Erythroblast (primary cell): ENCODE measurements around the gene ITGA2.

ENCODE experiments used
- DNase-seq, 2 experiments: peaks; one replicate each; lab custom pipeline; 2025; lab: John Stamatoyannopoulos, UW
- GATA1 ChIP-seq: IDR thresholded peaks from 2 replicates; pipeline ENCODE4 v1.6.1; 2011; ENCODE audit warnings: low read depth, mild to moderate bottlenecking, control low read depth, low read length, moderate library complexity
- POLR2A ChIP-seq: IDR thresholded peaks from 2 replicates; pipeline ENCODE4 v1.6.1; 2011; ENCODE audit warnings: mild to moderate bottlenecking, low read length

Gene ITGA2

DNA sequence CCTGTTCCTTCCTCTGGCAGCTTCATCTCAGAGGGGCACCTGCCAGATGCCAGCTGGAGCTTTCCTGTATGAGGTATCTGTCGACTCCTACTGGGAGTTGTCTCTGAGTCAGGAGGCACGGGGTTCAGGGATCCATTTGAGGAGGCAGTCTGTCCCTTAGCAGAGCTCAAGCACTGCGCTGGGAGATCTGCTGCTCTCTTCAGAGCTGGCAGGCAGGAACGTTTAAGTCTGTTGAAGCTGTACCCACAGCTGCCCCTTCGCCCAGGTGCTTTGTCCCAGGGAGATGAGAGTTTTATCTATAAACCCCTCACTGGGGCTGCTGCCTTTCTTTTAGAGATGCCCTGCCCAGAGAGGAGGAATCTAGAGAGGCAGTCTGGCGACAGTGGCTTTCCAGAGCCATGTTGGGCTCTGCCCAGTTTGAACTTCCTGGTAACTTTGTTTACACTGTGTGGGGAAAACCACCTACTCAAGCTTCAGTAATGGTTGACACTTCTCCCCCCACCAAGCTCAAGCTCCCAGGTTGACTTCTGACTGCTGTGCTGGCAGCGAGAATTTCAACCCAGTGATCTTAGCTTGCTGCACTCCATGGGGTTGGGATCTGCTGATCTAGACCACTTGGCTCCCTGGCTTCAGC lies 11.8 kb upstream of the ITGA2 start:
- no peak for DNase-seq
- TF ChIP-seq POLR2A (no peak), GATA1 (no peak)

DNA sequence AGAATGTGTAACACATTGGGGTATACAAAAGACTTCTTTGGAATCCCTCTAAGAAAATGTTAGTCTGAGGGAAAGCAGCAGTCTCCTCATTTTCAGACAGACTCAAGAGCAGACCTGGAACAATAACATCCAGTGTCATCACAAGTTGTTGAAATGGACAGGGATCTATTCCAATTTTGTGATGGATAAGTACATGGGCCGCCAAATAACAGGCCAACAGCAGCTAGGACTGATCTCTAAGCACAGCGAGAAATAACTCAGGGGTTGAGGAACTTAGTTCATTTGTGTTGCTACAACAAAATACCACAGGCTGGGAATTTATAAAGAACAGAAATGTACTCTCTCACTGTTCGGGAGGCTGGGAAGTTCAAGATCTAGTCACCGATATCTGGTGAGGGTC lies 7.6 kb upstream of the ITGA2 start:
- no peak for TF ChIP-seq POLR2A
- TF ChIP-seq GATA1: no peak

DNA sequence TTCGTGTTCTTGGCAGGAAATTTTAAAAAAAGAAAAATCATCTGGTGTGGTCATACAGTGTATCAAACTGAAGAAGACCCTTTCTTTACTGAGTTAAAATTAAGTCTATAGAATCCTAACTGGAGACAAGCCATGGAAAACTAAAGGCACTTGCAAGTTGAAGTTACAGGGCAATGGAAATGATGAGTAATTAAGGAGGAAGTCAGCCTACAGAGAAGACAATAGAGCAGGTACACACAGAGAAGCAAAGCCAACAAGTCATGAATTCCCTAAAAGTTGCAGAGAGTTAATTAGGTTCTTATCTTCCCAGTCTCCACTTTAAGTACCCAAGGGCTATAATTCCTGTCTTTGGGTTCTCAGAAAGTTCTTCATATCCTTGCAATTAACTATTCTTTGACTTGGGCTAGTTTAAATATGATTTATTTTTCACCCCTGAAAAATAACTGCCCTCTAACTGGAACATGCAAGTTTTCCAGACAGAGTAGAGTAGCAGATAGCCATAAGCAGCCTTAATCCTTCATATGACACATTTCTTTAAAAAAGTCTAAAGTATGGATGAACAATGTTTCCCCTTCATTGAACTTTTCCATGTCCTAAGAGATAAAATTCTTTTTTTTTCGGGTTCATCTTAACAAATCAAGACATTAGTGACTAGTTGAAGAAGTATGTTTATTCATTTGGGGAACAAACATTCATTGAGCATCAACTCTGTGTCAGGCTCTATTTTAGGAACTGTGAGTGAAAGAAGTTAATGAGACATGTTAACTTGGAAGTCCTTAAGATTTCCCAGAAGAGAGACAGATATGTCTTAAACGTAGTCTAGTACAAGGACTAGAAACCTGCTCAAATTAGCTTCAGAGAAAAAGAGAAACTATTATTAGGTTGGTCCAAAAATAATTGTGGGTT lies 5.2 kb upstream of the ITGA2 start:
- TF ChIP-seq POLR2A (no peak), GATA1 (no peak)
- no peak for DNase-seq

More for the DNA sequence above, 7.6 kb upstream of the ITGA2 start:
- DNase-seq: no peak

DNA sequence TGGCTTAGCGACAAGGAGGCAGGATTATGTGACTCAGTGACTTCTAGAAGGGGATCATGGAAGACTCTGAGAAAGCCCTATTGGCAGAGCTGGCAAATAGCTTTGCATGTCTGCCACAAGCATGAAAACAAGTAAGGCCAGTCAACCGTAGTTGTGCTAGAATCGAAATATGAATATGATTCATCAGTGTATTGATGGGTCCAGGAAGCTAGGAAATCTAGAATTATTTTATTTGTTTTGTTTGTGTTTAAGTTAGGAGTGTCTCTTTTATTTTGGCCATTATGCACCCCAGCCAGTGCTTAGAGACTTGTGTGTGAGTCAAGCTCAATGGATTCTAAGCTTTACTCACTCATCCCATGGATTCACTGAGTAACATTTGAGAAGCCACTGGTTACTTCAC lies 3.8 kb upstream of the ITGA2 start:
- no peak for DNase-seq

DNA sequence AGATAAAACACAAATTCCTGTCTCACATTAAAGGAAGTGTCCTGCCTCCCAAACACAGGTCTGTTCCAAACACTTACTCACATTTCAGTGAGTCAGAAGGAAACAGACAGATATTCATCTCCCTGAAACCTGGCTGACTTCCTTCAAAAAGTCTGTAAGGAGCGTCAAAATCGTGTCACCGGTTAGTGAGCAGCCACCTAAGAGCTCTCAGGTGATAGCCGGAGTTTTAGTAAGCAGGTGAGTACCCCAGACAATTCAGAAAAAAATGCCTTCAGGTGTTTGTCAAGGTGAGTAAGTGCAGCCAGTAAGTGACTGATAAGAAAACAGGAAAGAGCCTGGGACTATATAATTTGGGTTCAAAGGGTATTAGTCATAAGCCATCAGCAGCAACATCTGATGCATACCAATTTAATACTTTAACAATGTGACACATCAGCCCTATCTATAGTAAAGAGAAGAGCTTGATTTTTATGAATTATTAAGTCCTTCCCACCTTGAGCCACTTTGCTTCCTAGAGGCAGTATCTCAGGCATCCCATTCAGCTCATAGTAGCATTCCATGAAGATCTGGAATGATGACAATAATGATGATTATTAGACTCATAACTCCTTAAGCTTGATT lies 1.3 kb upstream of the ITGA2 start:
- no peak for DNase-seq
- TF ChIP-seq POLR2A (no peak), GATA1 (no peak)

More for the DNA sequence above, 3.8 kb upstream of the ITGA2 start:
- no peak for TF ChIP-seq GATA1
- TF ChIP-seq POLR2A: no peak

DNA sequence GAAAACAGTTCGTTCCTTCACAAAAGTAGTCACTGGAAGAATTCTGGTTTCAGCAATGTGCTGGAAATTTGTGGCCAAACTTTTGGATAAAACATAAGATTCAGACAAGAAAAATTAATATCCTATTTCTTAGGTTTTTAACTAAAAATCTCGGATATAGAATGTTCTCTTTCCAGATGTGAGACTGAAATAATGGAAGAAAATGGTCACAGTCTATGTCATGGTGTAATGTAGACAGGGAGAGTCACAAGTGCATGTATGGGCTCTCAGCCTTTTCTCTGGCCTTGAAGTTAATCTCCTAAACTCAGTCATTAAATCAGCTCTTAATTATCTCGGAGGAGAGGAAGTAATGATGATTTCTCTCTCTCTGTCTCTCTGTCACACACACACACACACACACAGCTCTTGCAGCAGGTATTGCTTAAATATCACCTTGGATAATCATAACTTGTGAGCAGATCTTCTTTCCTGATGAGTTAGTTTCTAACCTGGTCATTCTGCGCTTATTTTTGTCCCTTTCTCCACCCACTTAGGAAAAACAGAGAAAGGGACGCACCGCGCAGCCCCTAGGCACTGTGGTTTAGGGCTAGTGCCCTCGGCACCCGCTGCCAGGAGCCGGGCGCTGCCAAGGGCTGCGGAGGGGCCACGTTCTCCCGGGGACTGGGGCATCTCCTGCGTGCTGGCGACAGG lies 672 bp upstream of the ITGA2 start:
- TF ChIP-seq POLR2A (no peak), GATA1 (no peak)
- no peak for DNase-seq

DNA sequence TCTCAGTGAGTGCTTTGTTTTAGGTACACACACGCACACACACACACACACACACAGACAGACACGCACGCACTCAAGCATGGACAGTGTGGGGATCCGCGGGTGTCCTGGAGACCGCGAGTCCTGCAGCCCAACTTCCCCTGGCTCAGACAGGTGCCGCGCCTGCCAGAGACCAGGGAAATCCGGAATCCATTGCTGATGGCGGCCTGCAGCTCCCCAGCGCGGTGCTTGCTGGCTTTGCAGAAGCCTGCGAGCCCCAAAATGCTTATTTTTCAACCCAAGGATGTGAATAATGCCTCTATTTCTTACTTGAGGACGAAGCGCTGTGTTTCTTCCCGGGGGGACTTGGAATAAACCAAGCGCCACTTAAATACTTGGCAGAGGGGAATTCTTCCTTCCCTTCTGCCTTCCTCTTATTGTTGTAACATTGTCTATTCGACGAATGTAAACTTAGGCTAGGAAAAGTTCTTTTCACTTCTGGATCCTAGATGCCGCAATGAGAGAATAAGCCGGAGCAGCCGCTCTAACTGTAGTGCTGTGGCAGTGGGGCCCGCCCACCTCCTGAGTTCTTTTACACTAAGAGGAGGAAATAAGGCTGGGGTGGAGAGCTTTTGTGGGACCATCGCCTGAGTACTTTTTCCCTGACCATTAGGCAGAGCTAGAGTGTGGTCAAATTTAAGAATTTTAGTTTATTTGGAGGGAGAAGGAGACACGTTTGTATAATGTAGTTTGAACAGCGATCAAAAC lies 802 bp downstream of the ITGA2 start:
- DNase-seq: no peak
- TF ChIP-seq POLR2A (no peak), GATA1 (no peak)

DNA sequence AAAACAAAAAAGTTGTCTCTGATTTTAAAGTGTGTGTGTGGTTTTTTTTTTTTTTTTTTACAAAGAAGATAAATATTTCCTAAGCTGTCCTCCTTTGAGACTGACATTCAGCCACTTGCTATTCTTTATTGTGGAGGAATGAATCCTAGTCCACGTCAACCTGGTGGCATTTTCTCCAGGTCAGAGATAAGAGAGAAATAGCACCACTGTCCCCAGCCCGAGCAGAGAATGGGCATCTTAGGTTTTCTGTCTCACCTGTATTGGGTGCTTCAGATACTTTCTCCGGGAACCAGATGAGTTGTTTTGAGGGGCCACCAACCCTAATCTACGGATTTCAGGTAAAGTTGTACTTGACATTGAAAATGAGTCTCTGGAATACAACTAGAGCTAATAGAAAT lies 1.4 kb downstream of the ITGA2 start:
- TF ChIP-seq POLR2A (no peak), GATA1 (no peak)
- DNase-seq: no peak

DNA sequence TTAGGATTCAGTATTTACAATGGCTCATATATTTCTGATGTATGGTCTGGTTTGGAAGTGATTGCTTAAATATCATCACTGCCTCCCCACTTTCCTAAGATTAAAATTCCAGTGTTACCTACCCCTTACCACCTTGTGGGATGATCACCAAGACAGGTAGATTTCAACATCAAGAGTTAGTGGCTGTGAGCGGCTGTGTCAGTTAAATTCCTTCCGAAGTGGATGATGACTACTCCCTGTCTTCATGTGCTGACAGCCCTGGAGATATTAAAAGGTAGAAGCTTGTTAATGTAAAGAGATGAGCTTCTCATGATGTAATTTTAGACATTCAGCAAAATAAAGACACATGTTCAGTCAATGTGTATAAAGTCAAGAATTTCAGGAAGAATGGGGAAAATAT lies 4.2 kb downstream of the ITGA2 start:
- TF ChIP-seq GATA1 (no peak), POLR2A (no peak)
- no peak for DNase-seq

DNA sequence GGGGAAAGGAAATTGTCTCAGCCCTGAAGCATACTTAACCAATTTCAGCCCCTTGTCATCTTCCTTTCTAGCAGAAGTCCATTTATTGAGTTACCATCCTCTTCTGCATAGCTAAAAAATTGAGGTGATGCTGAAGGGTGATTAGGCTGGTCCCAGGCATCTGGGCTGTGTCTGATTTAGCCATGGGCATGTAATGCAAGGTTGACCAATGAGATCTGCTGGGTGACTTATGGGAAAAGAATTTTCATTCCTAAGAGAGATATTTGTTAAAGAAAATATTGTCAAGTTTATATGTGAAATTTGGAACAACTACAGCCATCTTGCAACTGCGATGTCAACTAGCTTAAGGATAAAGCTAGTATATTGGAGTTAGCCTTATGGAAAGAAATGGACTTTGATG lies 5.1 kb downstream of the ITGA2 start:
- TF ChIP-seq GATA1 (no peak), POLR2A (no peak)
- no peak for DNase-seq

DNA sequence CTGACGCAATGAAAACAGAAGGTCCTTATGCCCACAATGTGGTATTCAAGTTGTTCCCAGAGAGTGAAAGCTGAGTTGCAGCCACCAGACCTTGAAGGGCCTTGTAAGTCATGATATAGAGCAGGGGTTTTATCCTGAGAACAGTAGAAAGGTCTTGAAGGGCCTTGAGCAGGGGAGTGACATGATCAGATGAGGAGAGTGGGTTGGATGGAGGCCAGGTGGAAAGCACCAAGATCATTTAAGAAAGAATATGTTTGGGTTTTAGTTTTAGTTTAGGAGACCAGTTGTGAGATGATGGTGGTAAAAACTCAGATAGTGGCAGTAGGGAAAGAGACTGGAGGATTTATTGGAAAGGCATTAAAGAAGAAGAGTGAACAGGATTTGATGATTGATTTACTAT lies 5.9 kb downstream of the ITGA2 start:
- no peak for TF ChIP-seq GATA1
- TF ChIP-seq POLR2A: no peak
- DNase-seq: no peak

DNA sequence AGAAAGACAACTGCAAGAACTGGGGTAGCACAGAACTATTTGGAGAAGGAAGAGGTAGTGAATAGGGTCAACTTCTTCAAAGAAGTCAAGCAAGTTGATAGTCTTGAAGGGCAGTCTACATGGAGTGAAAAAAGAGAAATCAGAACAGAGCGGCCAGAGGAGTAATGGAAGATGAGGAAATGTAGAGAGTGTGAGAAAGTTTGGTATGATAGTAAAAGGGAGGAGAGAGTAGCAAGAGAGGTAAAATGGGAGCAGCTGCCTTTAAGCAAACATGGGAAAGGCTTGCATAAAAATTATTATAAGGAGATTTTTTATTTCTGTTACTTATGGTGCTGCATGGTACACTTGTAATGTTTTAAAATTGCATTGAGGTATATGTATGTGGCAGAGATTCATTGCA lies 6.8 kb downstream of the ITGA2 start:
- no peak for DNase-seq
- TF ChIP-seq GATA1: no peak
- no peak for TF ChIP-seq POLR2A

DNA sequence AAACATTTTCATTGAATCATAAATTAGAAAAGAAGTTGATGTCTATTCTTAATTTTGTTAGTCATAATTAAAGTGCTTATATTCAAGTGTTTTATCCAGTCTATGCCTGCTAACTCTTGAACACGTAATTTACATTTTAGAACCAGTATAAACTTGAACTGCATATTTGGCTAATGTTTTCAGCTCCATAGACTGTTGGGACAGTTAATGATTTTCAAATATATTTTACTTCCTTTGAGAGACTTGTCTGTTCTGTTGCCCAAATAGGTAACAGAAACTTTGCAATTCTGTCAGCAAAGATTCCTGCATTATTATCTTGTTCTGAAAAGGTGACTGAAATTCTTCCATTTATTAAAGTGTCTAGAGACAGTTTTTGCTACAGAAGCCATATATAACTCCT lies 7.8 kb downstream of the ITGA2 start:
- DNase-seq: no peak
- TF ChIP-seq GATA1 (no peak), POLR2A (no peak)

DNA sequence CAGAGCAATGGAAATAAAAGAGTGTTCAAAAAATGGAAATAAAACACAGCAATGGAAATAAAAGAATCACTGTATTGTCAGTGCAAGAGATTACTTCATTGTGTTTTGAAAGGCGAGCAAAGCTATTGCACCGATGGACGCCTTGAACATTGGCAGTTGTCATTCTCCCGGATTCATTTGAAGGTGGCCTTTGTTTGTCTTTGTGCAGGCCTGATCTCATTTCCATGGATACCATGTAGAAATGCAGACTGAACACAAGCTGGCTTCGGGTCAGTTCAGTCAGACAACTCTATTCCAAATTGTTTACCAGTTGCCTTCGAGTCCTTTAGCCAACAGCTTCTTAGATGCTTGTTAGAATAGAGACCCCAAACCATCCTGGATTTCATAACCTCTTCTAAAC lies 8.3 kb downstream of the ITGA2 start:
- DNase-seq: no peak
- no peak for TF ChIP-seq POLR2A
